Measurements from ENCODE around the gene FER. TPM values are rescaled to one million over a fixed set of nuclear protein-coding genes. Genes with fewer than 3 reads are reported as not detected.
"Not testable (repeated sequence)": the region's sequence is repeated elsewhere in the genome, so short reads cannot be mapped to it uniquely, and the experiment has no call there.

Gene FER
- total RNA-seq = 27.7 and 38.2 TPM in 2 replicates
- long read RNA-seq, full-length matches to known transcripts = 1 of 53 reads
- long read RNA-seq, partial matches to known transcripts = 17 of 53 reads
- long read RNA-seq, other reads (novel, unspliced or antisense) = 35 of 53 reads

DNA sequence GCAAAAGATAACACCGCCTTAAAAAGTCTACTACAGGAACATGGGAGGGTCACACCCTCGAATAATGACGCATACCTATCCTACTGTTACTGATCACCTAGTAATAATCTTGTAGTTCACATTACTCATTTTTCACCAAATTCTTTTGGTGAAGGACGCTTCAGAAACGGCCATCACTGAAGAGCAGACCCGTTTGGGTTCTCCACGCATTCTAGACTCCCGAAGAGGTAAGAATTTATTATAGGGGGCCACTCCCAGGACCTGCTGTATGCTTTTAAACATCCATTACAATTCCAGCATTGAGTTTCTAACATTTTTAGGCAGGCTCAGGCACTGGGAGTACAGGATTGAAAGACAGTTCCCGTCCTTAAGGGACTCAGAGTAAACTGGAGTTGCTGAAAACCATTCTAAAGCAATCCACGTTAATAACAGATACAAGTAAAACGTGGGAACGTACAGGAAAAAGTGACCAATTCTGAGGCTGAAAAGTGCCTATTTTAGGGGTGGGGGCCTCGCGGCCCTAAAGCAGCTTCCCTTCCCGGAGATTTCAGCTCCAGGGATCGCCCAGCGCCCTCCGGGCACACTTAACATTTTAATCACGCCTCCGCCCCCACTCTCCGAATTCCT is at the start of gene FER:
TSS of gene FER (plus strand) at position 124 of the 627 bp plus-strand sequence. CDS start 50,286 bp downstream, outside the sequence.
- H3K9me3 Mint-ChIP-seq (ENCODE audit: unreplicated experiment) = no peaks in the 10 kb centered on the region
- peak within 1 kb of the TSS; percentile 91 for H3K4me3 Mint-ChIP-seq (ENCODE audit: unreplicated experiment)
- DNase-seq (ENCODE audit: extremely low spot score, unreplicated experiment) = no peak
- TF ChIP-seq, protein P1, sequence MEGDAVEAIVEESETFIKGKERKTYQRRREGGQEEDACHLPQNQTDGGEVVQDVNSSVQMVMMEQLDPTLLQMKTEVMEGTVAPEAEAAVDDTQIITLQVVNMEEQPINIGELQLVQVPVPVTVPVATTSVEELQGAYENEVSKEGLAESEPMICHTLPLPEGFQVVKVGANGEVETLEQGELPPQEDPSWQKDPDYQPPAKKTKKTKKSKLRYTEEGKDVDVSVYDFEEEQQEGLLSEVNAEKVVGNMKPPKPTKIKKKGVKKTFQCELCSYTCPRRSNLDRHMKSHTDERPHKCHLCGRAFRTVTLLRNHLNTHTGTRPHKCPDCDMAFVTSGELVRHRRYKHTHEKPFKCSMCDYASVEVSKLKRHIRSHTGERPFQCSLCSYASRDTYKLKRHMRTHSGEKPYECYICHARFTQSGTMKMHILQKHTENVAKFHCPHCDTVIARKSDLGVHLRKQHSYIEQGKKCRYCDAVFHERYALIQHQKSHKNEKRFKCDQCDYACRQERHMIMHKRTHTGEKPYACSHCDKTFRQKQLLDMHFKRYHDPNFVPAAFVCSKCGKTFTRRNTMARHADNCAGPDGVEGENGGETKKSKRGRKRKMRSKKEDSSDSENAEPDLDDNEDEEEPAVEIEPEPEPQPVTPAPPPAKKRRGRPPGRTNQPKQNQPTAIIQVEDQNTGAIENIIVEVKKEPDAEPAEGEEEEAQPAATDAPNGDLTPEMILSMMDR (IDR thresholded peaks at IDR 0.05) = no peak
- peak within 1 kb of the TSS; percentile 99 for H3K27ac Mint-ChIP-seq (ENCODE audit: unreplicated experiment)
- H3K36me3 Mint-ChIP-seq (ENCODE audit: unreplicated experiment) = no peaks in the 10 kb centered on the region
- H3K4me1 Mint-ChIP-seq (ENCODE audit: unreplicated experiment) = peaks cover 41% of the 10 kb centered on the region
- no peaks in the 10 kb centered on the region for H3K27me3 Mint-ChIP-seq (ENCODE audit: unreplicated experiment)

DNA sequence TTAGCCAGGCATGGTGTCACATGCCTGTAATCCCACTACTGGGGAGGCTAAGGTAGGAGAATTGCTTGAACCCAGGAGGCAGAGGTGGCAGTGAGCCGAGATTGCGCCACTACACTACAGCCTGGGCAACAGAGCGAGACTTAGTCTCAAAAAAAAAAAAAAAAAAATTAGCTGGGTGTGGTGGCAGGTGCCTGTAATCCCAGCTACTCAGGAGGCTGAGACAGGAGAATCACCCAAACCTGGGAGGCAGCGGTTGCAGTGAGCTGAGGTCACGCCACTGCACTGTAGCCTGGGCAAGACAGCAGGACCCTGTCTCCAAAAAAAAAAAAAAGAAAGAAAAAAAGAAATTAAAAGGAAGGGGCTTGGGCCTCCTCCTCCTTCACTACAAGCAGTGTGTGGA is 47.3 kb upstream of the FER start:
- not testable (repeated sequence) for H3K36me3 Mint-ChIP-seq (ENCODE audit: unreplicated experiment); H3K4me1 Mint-ChIP-seq (ENCODE audit: unreplicated experiment); H3K4me3 Mint-ChIP-seq (ENCODE audit: unreplicated experiment); H3K9me3 Mint-ChIP-seq (ENCODE audit: unreplicated experiment); H3K27me3 Mint-ChIP-seq (ENCODE audit: unreplicated experiment); DNase-seq (ENCODE audit: extremely low spot score, unreplicated experiment); H3K27ac Mint-ChIP-seq (ENCODE audit: unreplicated experiment)

DNA sequence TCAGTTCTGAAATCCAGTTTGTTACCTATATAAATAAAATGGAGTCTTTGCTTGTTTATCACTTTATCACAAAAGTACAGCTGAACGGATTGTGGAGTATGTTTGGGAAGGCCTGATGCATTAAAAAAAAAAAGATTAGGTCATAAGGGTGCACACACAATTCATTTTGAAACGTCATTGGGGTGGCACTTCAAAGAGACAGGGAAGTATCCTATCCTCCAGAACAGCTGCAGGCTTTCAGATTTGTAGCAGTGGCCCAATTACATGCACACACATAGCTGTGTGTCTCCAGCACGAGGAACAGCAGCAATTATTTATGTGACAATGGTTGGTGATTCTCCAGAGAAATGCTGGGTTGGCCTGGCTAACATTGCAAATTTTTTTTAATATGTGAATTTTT is 46.8 kb upstream of the FER start:
- no peak for DNase-seq (ENCODE audit: extremely low spot score, unreplicated experiment)
- no peaks in the 10 kb centered on the region for H3K4me1 Mint-ChIP-seq (ENCODE audit: unreplicated experiment)
- TF ChIP-seq, protein P1 (IDR thresholded peaks at IDR 0.05) = no peak
- no peak overlapping the region for H3K4me3 Mint-ChIP-seq (ENCODE audit: unreplicated experiment)
- no peaks in the 10 kb centered on the region for H3K36me3 Mint-ChIP-seq (ENCODE audit: unreplicated experiment)
- H3K27ac Mint-ChIP-seq (ENCODE audit: unreplicated experiment) = no peak overlapping the region
- H3K9me3 Mint-ChIP-seq (ENCODE audit: unreplicated experiment) = no peaks in the 10 kb centered on the region
- H3K27me3 Mint-ChIP-seq (ENCODE audit: unreplicated experiment) = no peaks in the 10 kb centered on the region

DNA sequence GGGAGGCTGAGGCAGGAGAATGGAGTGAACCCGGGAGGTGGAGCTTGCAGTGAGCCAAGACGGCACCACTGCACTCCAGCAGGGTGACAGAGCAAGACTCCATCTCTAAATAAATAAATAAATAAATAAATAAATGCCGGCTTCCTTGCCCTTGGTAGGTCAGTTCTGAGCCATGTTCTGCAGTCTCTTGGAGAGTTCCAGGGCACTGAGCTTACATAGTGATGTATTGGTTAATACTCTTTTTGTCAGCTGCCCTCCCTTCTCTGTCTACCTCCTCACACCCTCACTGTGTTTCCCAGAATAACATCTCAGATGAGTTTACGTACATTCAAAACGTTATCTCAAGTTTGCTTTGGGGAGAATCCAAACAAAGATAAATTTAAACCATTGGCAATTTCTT is 45.2 kb upstream of the FER start:
- H3K4me1 Mint-ChIP-seq (ENCODE audit: unreplicated experiment) = no peaks in the 10 kb centered on the region
- no peaks in the 10 kb centered on the region for H3K9me3 Mint-ChIP-seq (ENCODE audit: unreplicated experiment)
- no peak for DNase-seq (ENCODE audit: extremely low spot score, unreplicated experiment)
- no peaks in the 10 kb centered on the region for H3K36me3 Mint-ChIP-seq (ENCODE audit: unreplicated experiment)
- TF ChIP-seq, protein P1 (IDR thresholded peaks at IDR 0.05) = no peak
- H3K4me3 Mint-ChIP-seq (ENCODE audit: unreplicated experiment) = no peak overlapping the region
- H3K27me3 Mint-ChIP-seq (ENCODE audit: unreplicated experiment) = no peaks in the 10 kb centered on the region
- no peak overlapping the region for H3K27ac Mint-ChIP-seq (ENCODE audit: unreplicated experiment)

DNA sequence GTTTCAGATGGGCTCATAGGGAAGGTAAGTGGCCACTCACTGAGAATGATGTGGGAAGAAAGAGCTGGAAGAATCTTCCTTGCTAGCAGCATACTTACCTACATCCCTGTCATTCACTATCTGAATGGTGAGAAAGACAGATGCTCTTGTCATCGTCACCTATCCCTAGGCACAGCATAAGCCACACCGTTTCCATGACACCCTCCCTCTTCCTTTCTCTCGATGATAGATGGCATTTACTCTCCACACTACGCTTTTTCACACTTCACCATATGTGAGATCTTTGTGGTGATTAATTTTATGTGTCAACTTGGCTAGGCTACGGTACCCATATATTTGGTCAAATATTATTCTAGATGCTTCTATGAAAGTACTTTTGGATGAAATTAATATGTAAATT is 44.4 kb upstream of the FER start:
- DNase-seq (ENCODE audit: extremely low spot score, unreplicated experiment) = no peak
- Mint-ChIP-seq H3K9me3 (ENCODE audit: unreplicated experiment) (no peaks in the 10 kb centered on the region), H3K4me3 (ENCODE audit: unreplicated experiment) (no peak overlapping the region), H3K36me3 (ENCODE audit: unreplicated experiment) (no peaks in the 10 kb centered on the region), H3K4me1 (ENCODE audit: unreplicated experiment) (no peaks in the 10 kb centered on the region), H3K27me3 (ENCODE audit: unreplicated experiment) (no peaks in the 10 kb centered on the region), H3K27ac (ENCODE audit: unreplicated experiment) (no peak overlapping the region)
- TF ChIP-seq, protein P1 (IDR thresholded peaks at IDR 0.05) = no peak

Measured in osteocyte (in vitro differentiated cells).